HepG2 (cell line): ENCODE data around the gene FCRLA. TPM values are rescaled to one million over a fixed set of nuclear protein-coding genes. Genes with fewer than 3 reads are reported as not detected.
"Not testable (repeated sequence)": the region's sequence is repeated elsewhere in the genome, so short reads cannot be mapped to it uniquely, and the experiment has no call there.

ENCODE experiments used
- ATAC-seq: fragments of 200-7000 bp; cut with Tn5 transposase; 3 replicates; pipeline ENCODE4 v1.9.1; 2020; ENCODE audit warnings: mild to moderate bottlenecking, moderate library complexity
- BruUV-seq: library from RNA; stranded (reverse); fragments of 400-500 nt; replicated peaks from 2 replicates; lab custom pipeline; 2021; lab: Mats Ljungman, UMichigan
- CTCF ChIA-PET: fragments of 300-600 bp; formaldehyde crosslinking; extraction: SDS; loops from one replicate; lab custom pipeline; 2021; ENCODE audit warnings: low total read pairs, inconsistent platforms, low intra/inter-chr PET ratio; lab: Yijun Ruan, JAX
- POLR2A ChIA-PET: fragments of 350-600 bp; sonication (Branson Sonifier 250); formaldehyde crosslinking; loops from one replicate; lab custom pipeline; 2020; ENCODE audit warnings: antibody characterized with exemption, inconsistent platforms; lab: Yijun Ruan, JAX
- DNase-seq: peaks from one replicate; pipeline ENCODE4 v3.0.0-alpha.2; 2015; ENCODE audit warnings: low spot score
- FAIRE-seq: peaks from 3 replicates; lab custom pipeline; 2011; peaks lifted over from hg19 to GRCh38; lab: Jason Lieb, UNC
- H2AFZ ChIP-seq: one replicate; pipeline ENCODE4 v1.6.1; 2011; ENCODE audit warnings: low read length, inconsistent platforms
- H3K27ac ChIP-seq: fragments of 300-600 bp; 3 replicates; pipeline ENCODE4 v1.8.0; 2011; ENCODE audit warnings: mixed run types, mild to moderate bottlenecking, mixed read lengths, low read length, inconsistent platforms; ENCODE audit not compliant: insufficient read depth; ENCODE audit errors: extremely low read length
- H3K27me3 ChIP-seq, 2 experiments: fragments of 200-600 bp in 1 of 2; 2 replicates in 1 of 2; 3 replicates in 1 of 2; pipeline versions ENCODE4 v1.6.0 to v1.8.0; 2011; ENCODE audit warnings: low read length in 2 of 2, mild to moderate bottlenecking in 2 of 2, moderate library complexity in 2 of 2, inconsistent platforms in 1 of 2; ENCODE audit not compliant: insufficient read depth in 2 of 2, control insufficient read depth in 1 of 2
- H3K36me3 ChIP-seq, 2 experiments: fragments of 200-600 bp in 1 of 2; replicated peaks in 1 of 2; 2 replicates in 1 of 2; 3 replicates in 1 of 2; pipeline versions ENCODE4 v1.5.1 to v1.8.0; 2011; ENCODE audit warnings: low read length in 2 of 2, inconsistent platforms in 1 of 2; ENCODE audit not compliant: insufficient read depth in 2 of 2, control insufficient read depth in 1 of 2
- H3K4me1 ChIP-seq: 2 replicates; pipeline ENCODE4 v1.5.1; 2012; ENCODE audit warnings: low read length, inconsistent platforms; ENCODE audit not compliant: insufficient read depth
- H3K4me2 ChIP-seq: 2 replicates; pipeline ENCODE4 v1.6.0; 2011; ENCODE audit warnings: low read depth, low read length, inconsistent platforms
- H3K4me3 ChIP-seq, 3 experiments: fragments of 200-600 bp in 1 of 3; sonication (generic), shearing (Covaris generic) in 1 of 3; replicated peaks in 1 of 3; 2 replicates each; pipeline ENCODE4 v1.5.1; 2011 to 2016; ENCODE audit warnings: low read length in 3 of 3, inconsistent platforms in 2 of 3, low read depth in 2 of 3, mild to moderate bottlenecking in 2 of 3, control low read depth in 1 of 3, mixed read lengths in 1 of 3; ENCODE audit not compliant: insufficient read depth in 1 of 3
- H3K79me2 ChIP-seq: one replicate; pipeline ENCODE4 v1.6.1; 2011; ENCODE audit warnings: low read length, inconsistent platforms; ENCODE audit not compliant: insufficient read depth
- H3K9ac ChIP-seq: 2 replicates; pipeline ENCODE4 v1.6.0; 2011; ENCODE audit warnings: mild to moderate bottlenecking, low read depth, low read length, inconsistent platforms; ENCODE audit not compliant: insufficient read depth
- H3K9me3 ChIP-seq: 2 replicates; pipeline ENCODE4 v1.5.1; 2012; ENCODE audit warnings: mild to moderate bottlenecking, low read length
- H4K20me1 ChIP-seq: 2 replicates; pipeline ENCODE4 v1.6.0; 2011; ENCODE audit warnings: inconsistent platforms, mild to moderate bottlenecking, low read length, moderate library complexity; ENCODE audit not compliant: insufficient read depth
- BHLHE40 ChIP-seq: IDR thresholded peaks from 2 replicates; pipeline ENCODE4 v1.6.1; 2011; ENCODE audit warnings: low read length, improper control_type of control experiment
- SOX5 ChIP-seq: IDR thresholded peaks from 2 replicates; pipeline ENCODE4 v1.6.1; 2016; ENCODE audit warnings: borderline replicate concordance
- ZNF263 ChIP-seq: sonication (generic); formaldehyde crosslinking; IDR thresholded peaks from 2 replicates; pipeline ENCODE4 v1.4.0; 2020; ENCODE audit warnings: missing genetic modification reagents
- WGBS: methylation state at CpG from one replicate; pipeline ENCODE4 v1.1.6; 2017; ENCODE audit warnings: low lambda C conversion rate; 5-methylcytosine and 5-hydroxymethylcytosine counted together
- in situ Hi-C: cut with HindIII; loops from 2 replicates; pipeline ENCODE4 v1.10.0; 2017; ENCODE audit warnings: low pct_unique_long_range_greater_than_20kb; ENCODE audit not compliant: extremely low pct_ligation_motif_present
- intact Hi-C: fragments of 100-400 bp; cut with micrococcal nuclease; formaldehyde crosslinking; loops from one replicate; pipeline ENCODE4 v1.10.0; 2022; ENCODE audit not compliant: unreplicated experiment
- polyA plus RNA-seq, 8 experiments: library from polyadenylated mRNA; depleted of rRNA in 3 of 8; stranded (reverse) in 7 of 8; unstranded in 1 of 8; fragments of >200 nt; fragmentation: Illumina TruSeq in 4 of 8; extraction: Trizol in 4 of 8; gene quantifications; 2 replicates each; pipeline versions ENCODE4 v1.2.1 to v1.2.3, GENCODE V29; 2011 to 2016; ENCODE audit warnings: low read depth in 4 of 8, missing spikeins in 1 of 8, mixed read lengths in 1 of 8; ENCODE audit not compliant: insufficient read depth in 1 of 8
- total RNA-seq, 5 experiments: library from RNA; depleted of rRNA; stranded (reverse); fragments of >200 nt; fragmentation: Illumina TruSeq; extraction: Trizol; gene quantifications; 2 replicates each; pipeline ENCODE4 v1.2.3, GENCODE V29; 2016; ENCODE audit warnings: low read depth in 1 of 5
- TF ChIP-seq, protein P1 (sequence below): sonication (generic); formaldehyde crosslinking; IDR thresholded peaks from 2 replicates; pipeline ENCODE4 v1.5.1; 2020; ENCODE audit warnings: mild to moderate bottlenecking, missing genetic modification reagents, moderate library complexity

Gene FCRLA
- total and polyA plus RNA-seq, 2 of the 13 experiments (the other 11 are each of a cell fraction or from before 2014, with no cell fraction given), result not detected

DNA sequence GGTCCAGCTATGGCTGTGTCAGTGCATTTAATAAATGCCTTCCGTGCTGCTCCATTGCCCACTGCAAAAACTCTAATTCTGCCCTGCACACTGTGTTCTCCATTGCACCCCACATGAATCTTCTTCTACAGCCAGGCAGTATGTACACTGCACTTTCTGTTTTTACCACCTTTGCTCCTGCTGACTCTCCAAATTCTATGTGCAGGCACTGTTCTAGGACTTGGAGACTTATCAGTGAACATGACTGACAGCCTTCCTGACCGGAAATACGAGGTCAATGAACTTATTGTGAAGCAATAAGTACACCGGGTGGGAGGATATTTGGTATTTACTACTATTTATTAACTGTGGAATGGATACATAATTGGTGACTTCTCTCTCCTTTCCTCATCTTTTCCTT is 42.3 kb upstream of the FCRLA start:
- CTCF ChIA-PET, H3K27ac ChIP-seq, H3K9me3 ChIP-seq, DNase-seq, H3K4me3 ChIP-seq, H3K36me3 ChIP-seq, FAIRE-seq, POLR2A ChIA-PET, intact Hi-C loops, H2AFZ ChIP-seq, BruUV-seq, H3K4me1 ChIP-seq, ATAC-seq, in situ Hi-C loops, H3K79me2 ChIP-seq, H4K20me1 ChIP-seq, H3K4me2 ChIP-seq, H3K9ac ChIP-seq, H3K27me3 ChIP-seq: not testable (repeated sequence)
- WGBS, result no CpG with 5 or more reads among the region's 4 CpGs

DNA sequence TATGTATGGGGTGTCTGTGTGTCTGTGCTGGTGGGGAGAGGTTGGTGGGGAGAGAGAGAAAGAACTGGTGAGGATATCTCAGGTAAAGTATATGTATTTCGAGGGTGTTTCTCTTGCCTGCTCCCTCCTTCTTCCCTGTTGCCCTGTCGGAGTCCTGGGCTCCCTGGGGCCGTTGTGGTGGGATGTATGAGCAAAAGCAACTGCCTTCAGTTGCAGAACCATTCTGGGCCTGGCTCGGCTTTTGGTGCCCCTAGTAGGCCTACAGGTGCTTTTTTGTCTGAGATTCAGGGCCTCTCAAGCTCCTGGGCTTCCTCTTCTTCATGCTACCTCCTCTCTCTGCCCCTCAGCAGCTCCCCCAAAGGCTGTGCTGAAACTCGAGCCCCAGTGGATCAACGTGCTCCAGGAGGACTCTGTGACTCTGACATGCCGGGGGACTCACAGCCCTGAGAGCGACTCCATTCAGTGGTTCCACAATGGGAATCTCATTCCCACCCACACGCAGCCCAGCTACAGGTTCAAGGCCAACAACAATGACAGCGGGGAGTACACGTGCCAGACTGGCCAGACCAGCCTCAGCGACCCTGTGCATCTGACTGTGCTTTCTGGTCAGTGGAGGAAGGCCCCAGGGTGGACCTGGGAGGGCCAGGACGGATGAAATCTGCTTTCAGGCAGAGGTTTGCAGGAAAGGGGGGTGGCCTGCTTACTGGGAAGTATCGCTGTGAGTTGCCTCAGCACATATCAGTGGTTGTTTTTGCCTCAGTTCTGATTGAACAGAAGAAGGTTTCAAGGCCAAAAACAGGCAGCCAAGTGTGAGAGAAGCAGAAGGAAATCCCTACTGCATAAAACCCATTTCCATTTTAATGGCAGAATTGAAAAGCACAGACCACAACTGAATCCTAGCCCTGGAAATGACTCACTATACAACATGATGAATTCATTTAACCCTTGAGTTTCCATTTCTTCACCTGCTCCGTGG is 35.7 kb upstream of the FCRLA start:
- 4% methylated on average over 7 of the region's 15 CpGs for WGBS
- H2AFZ ChIP-seq, H3K36me3 ChIP-seq, H3K9me3 ChIP-seq, H3K9ac ChIP-seq, H3K79me2 ChIP-seq, H3K27me3 ChIP-seq, in situ Hi-C loops, BruUV-seq, CTCF ChIA-PET, FAIRE-seq, H3K4me3 ChIP-seq, H3K4me1 ChIP-seq, intact Hi-C loops, H4K20me1 ChIP-seq, DNase-seq, H3K4me2 ChIP-seq, POLR2A ChIA-PET, H3K27ac ChIP-seq: not testable (repeated sequence)
- TF ChIP-seq BHLHE40 (0 out of 2 replicates have a peak, but pooled peaks have one; percentile 8), ZNF263 (CRISPR knock-in tag) (peak; percentile 96), SOX5 (0 out of 2 replicates have a peak, but pooled peaks have one; percentile 19)
- TF ChIP-seq, protein P1, sequence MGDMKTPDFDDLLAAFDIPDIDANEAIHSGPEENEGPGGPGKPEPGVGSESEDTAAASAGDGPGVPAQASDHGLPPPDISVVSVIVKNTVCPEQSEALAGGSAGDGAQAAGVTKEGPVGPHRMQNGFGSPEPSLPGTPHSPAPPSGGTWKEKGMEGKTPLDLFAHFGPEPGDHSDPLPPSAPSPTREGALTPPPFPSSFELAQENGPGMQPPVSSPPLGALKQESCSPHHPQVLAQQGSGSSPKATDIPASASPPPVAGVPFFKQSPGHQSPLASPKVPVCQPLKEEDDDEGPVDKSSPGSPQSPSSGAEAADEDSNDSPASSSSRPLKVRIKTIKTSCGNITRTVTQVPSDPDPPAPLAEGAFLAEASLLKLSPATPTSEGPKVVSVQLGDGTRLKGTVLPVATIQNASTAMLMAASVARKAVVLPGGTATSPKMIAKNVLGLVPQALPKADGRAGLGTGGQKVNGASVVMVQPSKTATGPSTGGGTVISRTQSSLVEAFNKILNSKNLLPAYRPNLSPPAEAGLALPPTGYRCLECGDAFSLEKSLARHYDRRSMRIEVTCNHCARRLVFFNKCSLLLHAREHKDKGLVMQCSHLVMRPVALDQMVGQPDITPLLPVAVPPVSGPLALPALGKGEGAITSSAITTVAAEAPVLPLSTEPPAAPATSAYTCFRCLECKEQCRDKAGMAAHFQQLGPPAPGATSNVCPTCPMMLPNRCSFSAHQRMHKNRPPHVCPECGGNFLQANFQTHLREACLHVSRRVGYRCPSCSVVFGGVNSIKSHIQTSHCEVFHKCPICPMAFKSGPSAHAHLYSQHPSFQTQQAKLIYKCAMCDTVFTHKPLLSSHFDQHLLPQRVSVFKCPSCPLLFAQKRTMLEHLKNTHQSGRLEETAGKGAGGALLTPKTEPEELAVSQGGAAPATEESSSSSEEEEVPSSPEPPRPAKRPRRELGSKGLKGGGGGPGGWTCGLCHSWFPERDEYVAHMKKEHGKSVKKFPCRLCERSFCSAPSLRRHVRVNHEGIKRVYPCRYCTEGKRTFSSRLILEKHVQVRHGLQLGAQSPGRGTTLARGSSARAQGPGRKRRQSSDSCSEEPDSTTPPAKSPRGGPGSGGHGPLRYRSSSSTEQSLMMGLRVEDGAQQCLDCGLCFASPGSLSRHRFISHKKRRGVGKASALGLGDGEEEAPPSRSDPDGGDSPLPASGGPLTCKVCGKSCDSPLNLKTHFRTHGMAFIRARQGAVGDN, result 0 out of 2 replicates have a peak, but pooled peaks have one; percentile 9
- peak; percentile 71 for ATAC-seq

DNA sequence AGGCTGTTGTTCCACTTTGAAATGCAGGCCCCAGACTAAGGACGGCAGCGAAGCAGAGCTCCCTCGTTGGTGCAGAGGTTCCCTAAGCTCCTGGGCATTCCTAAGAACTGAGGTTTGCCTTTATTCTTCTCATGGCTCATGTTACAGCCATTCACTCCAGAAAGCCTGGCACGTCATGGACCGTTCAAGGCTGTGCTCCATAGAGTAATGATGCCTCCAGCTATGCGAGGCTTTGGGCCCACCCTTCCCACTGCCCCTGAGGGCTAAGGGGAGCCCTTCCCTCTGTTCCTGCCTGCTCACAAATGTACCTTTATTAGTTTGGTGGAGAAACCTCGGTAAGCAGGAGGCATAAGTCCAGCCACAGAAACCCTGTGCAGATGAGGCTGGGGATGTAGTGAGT is 33.6 kb upstream of the FCRLA start:
- FAIRE-seq, ATAC-seq, H3K4me3 ChIP-seq, H4K20me1 ChIP-seq, POLR2A ChIA-PET, H3K36me3 ChIP-seq, H2AFZ ChIP-seq, H3K79me2 ChIP-seq, H3K27ac ChIP-seq, BruUV-seq, CTCF ChIA-PET, DNase-seq, H3K9me3 ChIP-seq, H3K27me3 ChIP-seq, H3K9ac ChIP-seq, H3K4me2 ChIP-seq, intact Hi-C loops, in situ Hi-C loops: not testable (repeated sequence)
- H3K4me1 ChIP-seq, result peaks cover 18% of the 10 kb centered on the region
- WGBS, result 20% methylated on average over 5 of the region's 7 CpGs
